ENCODE measurements around the gene SF3B3.

DNA sequence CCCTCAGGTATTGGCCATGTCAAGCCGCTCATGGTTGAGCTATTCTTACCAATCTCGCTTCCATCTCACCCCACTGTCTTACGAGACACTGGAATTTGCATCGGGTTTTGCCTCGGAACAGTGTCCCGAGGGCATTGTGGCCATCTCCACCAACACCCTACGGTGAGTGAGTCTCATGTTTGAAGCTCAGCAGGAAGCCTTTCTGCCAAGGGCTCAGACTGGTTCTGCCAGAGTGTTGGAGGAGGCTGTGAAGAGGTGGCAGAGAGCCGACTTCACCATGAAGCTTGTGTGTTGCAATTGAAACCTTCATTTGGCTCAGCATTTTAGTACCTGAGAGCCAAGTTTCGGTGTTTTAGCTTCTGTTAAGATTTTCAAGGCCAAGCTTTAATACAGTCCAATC lies 38.0 kb downstream of the SF3B3 start:
- TF ChIP-seq, protein P1, sequence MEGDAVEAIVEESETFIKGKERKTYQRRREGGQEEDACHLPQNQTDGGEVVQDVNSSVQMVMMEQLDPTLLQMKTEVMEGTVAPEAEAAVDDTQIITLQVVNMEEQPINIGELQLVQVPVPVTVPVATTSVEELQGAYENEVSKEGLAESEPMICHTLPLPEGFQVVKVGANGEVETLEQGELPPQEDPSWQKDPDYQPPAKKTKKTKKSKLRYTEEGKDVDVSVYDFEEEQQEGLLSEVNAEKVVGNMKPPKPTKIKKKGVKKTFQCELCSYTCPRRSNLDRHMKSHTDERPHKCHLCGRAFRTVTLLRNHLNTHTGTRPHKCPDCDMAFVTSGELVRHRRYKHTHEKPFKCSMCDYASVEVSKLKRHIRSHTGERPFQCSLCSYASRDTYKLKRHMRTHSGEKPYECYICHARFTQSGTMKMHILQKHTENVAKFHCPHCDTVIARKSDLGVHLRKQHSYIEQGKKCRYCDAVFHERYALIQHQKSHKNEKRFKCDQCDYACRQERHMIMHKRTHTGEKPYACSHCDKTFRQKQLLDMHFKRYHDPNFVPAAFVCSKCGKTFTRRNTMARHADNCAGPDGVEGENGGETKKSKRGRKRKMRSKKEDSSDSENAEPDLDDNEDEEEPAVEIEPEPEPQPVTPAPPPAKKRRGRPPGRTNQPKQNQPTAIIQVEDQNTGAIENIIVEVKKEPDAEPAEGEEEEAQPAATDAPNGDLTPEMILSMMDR (IDR thresholded peaks at IDR 0.05) = no peak
- TF ChIP-seq EZH2 (IDR thresholded peaks at IDR 0.05) = no peak
